Stimulated activated CD8-positive, alpha-beta memory T cell treated with anti-CD3 and anti-CD28 coated beads, Interleukin-4, amount 100 ng/mL, for 1 hour (primary cell): ENCODE measurements around the gene EVI2A.
"Not testable (repeated sequence)": the region's sequence is repeated elsewhere in the genome, so short reads cannot be mapped to it uniquely, and the experiment has no call there.

Experiments
- DNase-seq, 2 donors: peaks; one replicate each; pipeline ENCODE4 v3.0.0-alpha.2; 2020; ENCODE audit warnings: low read depth in 2 of 2, low spot score in 1 of 2

EVI2A gene

DNA sequence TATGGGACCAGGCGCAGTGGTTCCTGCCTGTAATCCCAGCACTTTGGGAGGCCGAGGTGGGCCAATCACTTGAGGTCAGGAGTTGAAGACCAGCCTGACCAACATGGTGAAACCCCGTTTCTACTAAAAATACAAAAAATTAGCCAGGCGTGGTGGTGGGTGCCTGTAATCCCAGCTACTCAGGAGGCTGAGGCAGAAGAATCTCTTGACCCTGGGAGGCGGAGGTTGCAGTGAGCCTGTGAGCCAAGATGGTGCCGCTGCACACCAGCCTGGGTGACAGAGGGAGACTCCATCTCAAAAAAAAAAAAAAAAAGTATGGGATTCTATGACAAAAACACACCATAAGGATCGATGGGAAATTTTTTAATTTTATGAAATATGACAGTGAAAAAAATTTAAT lies 9.2 kb downstream of the EVI2A start:
- DNase-seq: not testable (repeated sequence)

DNA sequence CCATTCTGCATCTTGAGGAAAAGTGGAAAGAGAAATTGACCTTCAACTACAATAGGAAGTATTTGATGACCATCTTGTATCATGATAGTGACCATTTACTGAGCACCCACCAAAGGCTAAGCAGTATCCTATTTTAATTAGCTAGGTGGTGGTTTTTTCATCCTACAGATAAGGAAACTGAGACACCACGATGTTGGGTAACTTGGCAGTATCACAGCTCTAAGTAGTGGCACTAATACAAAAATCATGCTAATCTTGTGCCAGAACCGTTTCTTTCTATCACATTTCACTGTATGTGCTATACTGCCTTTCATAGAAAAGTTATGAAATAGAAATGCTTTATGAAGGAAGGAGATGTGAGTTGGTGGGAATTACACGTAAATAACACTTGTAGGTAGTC lies 9.9 kb downstream of the EVI2A start:
- DNase-seq: no peak

DNA sequence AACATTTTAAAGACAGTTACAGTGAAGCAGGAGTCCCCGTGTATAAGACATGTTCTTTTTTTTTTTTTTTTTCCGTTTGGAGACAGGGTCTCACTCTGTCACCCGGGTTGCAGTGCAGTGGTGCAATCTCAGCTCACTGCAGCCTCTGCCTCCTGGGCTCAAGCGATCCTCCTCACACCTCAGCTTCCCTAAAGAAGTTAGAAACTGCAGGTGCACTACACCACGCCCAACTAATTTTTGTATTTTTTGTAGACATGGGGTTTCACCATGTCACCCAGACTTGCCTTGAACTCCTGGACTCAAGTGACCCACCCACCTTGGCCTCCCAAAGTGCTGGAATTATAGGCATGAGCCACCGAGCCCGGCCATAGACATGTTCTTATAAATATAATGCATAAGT lies 10.5 kb downstream of the EVI2A start:
- no peak for DNase-seq

DNA sequence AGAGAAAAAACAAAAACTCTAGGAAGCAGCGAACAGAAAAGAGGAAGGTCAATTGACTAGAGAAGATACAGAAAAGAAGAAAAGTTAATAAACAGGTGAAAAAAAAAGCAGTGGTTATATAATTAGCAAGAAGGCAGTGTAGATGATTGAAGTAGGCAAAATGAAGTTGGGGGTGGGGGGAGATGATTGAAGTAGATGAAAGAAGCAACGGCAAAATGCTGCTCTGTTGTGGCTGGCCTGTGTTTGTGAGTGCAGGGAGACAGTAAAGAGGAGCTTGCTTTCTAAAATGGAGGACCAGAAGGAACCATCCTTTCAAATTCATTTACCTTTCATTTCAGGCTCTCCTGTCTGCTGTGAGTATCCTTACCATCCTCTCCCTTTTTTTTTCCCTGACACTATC lies 11.2 kb downstream of the EVI2A start:
- peak in 1 of 2 donors; percentile 21 for DNase-seq

DNA sequence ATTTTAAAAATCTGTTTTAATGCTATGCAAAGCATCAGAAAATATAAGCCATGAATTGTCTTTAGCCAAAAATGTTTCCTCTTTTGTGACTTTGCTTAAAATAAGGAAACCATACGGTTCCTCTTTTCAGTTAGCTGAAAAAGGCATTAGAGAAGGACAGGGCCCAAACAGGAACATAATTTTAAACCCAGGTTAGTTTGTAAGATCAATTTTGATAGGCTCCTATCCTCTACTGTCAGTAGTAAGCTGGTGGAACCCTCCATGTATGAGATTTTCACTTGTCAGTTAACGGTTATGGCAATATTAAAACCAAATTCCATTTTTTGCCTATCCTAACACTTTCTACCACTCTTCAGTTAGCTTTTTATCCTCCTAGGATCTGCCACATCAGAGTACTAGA lies 11.9 kb downstream of the EVI2A start:
- DNase-seq: no peak

DNA sequence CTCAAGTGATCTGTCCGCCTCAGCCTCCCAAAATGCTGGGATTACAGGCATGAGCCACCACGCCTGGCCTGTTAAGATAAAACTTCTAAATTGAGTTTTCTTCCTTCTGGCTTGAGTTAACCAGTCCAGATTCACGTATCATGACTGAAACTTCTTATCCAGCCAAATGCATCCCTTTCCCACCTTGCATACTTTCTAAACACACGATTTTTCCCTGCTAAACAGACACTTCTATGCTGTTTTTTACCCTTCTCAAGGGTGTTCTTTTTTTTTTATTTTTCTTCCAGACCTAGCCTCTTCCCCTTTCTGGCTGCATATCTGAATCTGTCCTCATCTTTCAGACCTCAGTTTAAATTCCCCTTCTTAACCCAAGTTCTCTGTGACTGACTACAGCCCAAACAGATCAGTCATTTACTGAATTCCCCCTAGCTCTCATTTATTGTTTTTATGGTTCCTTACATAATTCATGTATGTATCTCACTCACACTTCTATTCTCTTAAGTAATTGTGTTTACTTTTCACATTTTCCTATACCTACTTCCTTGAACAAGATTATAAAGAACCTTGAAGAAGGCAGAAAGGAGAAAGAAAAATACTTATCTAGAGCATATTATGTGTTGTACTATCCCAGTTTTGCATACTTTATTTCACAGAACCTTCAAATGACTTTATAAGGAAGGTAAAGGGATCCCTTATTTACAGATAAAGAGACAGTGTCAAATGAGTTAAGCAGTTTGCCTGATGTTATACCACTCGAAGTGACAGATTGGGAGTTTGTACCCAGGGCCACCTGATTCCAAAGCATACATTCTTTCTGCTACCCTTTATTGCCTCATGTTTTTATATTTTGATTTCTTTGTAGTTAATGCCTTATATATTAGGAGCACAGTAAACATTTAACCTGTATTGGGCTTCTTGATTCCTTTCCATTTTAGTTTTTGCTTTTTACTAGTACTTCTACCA lies 12.8 kb downstream of the EVI2A start:
- DNase-seq: no peak

DNA sequence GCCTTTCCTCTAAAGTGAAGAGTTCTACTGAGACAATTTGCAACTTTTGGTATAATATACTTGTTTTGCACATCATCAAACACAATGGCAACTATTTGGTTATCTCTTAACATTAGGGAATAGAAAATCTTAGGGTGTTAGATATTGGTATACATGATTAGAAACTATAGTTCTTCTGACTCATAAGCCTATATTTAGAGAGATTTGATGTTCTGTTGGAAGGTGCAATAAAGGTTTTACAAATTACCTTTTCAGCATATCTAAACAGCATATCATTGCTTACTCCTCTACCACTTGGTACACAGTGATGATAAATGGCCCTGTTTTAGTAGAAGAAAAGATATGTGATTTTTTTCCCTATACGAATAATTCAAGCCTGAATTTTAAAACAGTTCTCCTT lies 13.8 kb downstream of the EVI2A start:
- no peak for DNase-seq

DNA sequence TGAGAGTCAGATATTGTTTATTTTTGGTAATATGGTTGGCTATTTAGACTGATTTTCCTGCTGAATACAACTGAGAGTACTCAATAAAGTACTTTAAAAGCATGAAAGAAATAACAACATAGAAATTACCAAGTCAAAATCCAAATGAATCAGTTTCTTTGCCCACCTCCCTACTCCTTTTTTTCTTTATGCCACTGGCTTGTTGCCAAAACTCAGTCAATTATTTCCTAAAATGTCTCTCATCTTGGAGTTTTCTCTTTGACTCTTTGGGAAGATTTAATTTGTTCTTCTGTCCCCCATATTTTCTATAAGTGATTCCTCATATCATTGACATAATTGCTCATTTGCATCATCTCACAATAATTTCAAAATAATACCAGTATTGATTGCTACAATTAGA lies 21.8 kb downstream of the EVI2A start:
- no peak for DNase-seq

DNA sequence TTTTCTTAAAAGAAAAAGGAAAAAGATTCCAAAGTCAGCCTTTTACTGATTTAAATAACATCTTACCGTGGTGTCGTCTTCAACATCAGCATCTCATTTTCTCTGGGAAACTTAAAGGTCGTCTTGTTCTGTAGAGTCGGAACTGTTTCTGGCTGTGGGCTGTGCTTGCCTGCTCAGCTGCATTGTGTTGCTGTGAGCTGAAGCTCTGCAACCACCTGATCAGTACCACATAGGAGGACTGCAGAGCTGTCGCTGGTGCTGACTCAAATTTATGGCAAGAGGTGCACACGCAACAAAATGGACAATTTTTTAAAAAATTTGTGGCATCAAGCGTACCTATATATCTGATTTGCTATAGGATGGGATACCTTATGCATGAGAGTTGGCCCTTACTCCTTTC lies 24.3 kb downstream of the EVI2A start, which contains the start of gene OMG:
TSS of gene OMG (minus strand) at position 150 of the 400 bp plus-strand sequence. CDS start 908 bp downstream, outside the sequence.
- DNase-seq: no peak

DNA sequence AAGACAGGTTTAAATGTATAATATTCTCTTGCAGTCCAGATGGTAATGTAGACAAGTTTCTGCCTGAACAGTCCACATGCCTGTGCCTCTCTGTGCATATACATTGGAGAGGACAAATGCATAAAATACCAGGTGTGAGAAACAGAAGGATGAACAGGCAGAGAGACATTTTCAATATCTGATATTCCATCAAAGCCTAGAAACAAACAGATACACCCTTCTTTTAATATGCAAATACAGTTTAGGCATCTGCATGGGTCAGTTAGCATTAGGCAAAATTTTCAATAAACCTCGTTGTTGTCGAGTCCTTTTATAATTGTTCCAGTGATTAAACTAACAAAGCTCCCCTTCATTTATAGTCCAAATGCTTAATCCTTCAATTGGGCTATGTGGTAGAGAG lies 25.3 kb downstream of the EVI2A start:
- no peak for DNase-seq

DNA sequence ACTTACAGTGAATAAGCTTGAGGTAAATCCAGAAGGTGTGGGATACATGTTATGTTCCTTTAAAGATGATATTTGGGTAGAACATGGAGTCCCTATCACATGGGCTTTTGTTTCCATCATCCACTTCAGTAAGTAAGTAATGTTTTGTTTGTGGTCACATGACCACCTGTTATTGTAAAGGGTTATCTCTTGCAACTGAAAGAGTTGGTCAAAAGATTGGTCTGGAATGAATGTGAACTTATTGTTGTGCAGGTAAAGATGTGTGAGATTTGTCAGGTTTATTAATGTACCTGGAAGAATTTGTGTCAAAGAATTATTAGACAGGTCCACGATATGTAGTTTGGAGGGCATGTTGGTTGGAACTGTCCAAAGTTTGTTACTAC lies 25.9 kb downstream of the EVI2A start:
- DNase-seq: no peak

DNA sequence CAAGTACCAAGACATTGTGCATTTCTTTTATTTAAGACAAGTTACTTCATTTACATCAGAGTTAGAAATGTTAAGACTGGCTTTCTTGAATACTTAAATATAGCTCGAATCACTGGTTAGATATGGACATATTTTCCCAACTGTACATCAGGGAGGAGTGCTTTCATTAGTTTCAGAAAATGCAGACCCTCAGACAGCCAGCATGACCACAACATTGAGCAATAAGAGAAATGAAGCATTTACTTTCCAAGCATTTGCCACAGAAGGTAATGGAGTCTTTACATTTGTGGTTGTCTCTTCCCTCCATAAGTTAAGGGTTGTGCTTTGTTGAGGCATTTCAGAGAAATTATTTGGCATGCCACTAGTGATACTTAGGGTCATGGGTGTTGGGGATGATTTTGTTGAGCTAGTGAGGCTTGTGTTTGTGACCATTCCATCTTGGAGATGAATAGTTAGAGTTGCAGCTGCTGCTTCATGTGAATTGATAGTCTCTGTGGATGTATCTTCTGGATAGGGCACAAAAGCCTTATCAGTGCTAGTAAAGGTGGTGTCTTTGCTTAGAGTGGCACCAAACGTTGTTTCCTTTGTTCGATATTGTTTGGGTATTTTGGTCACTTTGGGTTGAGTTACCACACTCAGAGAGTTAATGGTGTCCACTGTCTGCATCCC lies 26.5 kb downstream of the EVI2A start:
- DNase-seq: no peak

DNA sequence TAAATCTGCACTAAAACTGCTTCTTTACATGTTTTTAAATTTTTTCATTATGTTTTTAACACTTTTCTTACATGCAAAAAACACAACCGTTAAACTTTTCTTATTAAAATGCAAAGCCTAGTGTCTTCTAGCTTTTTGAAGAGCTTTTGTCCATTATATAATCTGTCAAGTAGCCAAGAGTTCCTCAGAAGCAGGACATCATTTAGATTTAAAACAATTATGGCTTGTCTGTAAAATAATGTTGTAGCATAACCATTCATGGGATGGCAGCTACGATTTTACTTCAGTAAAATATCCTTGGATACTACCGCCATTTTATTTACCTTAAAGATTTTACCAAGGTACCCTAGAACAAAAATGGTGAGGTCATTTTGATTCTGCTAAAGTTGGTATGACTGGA lies 27.2 kb downstream of the EVI2A start:
- no peak for DNase-seq

DNA sequence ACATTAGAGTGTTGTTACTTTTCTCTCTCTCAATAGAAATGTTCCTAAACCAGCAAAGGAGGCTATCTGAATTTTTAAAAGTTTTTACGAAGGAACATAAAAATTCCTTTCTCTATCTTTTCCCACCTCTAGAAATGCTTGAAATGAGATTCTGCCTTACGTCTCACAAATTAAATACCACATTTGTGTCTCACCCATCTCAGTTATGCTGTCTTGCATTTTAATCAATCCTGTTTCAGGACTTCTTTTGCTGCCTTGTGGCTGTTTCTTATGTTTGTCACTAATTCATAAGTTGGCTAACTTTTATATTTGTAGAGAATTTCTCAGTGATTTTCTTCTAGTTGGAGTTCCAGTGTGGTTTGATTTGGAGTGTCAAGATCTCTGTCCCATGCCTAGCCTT lies 27.8 kb downstream of the EVI2A start:
- no peak for DNase-seq

DNA sequence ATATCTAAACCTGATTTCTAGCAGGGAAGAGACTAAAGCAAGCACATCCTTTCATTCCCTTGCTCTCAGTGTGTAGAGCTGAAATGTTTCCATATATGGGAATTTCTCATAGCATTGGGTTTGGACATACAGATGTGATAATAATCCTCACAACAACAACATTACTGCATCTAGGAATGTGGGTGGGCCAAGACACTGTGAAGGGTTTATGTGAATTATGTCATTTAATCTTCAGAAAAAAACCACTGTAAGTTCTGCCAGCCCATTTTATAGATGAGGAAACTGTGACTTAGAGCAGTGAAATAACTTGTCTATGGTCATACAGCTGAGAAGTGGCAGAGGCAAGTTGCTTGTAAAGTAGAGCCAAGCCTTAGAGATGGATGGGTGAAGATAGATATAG lies 29.6 kb downstream of the EVI2A start:
- no peak for DNase-seq

DNA sequence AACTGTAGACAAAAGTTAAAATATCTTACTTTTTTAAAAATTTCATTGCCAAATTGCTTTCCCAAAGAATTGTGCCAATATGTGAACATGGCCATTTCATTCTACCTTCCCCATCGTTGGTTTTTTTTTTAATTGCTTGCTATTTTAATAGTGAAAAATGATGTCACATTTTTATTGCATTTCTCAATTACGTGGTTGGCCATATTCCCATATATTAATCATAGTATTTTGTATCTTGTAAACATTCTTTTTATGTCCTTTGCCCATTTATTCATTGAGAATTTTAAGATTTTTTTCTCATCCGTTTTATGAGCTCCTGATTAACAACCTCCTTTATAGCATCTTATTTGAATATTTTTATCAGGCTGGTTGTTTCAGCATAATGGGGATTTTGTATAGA lies 31.6 kb downstream of the EVI2A start:
- no peak for DNase-seq

DNA sequence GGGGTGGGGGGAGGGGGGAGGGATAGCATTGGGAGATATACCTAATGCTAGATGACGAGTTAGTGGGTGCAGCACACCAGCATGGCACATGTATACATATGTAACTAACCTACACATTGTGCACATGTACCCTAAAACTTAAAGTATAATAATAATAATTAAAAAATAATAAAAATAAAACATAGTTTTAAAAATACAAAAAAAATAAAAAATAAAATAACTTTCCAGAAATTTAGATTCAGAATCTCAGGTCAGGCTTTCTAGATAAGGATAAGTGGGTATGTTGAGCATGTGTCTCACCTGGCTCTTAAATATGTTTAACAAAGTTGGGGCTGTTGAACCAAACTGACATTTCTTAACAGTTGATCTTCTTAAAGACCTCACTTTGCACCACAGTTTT lies 33.5 kb downstream of the EVI2A start:
- not testable (repeated sequence) for DNase-seq

DNA sequence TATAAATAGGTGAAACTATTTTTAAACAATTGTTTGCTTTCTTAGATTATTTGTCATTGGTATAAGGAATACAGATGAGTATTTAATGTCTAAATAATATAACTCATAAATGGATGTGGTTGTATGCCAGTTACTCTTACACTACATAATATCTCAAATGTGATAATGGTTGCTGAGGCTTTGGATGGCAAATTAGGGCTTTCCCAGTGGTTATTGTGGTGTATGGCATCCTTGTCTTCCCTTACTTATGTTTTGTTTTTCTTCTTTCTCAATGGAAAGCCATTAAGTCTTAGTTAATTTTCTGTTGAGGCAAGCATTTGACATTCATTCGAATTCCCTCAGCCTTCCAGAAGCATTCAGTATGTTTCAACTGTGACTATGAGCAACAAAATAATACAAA lies 34.8 kb downstream of the EVI2A start:
- no peak for DNase-seq

DNA sequence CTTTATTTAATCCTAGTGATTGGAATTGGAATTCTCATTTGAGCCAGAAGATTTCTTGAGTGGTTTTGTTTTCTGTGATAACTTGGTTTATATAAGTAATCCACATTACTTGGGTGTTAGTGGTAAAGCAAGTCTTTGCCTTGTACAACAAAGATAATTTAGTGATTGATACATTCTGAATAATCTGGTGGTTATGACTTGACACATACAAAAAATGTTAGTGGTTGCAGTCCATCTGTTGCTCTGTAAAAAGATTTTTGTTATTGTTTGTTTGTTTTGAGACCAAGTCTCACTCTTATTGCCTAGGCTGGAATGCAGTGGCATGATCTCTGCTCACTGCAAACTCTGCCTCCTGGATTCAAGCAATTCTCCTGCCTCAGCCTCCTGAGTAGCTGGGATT lies 37.6 kb downstream of the EVI2A start:
- no peak for DNase-seq

DNA sequence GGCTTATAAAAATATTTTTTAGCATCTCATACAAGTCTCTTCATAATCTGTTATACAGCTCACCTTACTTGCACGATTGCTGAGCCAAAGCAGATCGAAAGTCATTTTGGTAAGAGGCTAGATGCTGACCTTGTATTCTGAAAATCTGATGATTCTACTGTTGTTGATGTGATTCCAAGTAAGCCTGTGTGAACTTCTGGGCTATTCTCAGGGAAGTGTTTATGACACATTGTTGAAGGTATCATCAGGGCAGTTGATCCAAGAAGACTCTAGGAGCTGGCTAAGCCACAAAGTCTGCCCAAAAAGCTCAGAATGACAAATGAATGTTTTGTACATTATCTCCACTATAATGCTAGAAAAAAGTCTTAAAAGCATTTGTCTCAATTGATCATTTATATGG lies 40.4 kb downstream of the EVI2A start:
- no peak for DNase-seq

DNA sequence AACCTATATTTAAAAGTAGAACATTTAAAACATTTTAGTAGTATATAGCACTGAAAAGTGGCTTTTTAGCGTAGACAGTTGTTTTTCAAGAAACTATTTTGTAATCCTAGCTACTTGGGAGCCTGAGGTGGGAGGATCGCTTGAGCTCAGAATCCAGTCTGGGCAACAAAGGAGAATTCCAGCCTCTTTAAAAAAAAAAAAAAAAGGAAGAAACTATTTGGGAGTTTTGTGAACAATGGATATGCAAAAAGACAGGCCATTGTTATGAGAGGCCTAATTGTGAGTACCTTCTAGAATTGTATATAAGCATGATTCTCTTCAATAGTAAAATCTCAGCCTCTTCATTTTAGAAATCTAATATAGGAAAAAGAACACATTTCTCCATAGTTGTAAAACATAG lies 42.0 kb downstream of the EVI2A start:
- DNase-seq: no peak

DNA sequence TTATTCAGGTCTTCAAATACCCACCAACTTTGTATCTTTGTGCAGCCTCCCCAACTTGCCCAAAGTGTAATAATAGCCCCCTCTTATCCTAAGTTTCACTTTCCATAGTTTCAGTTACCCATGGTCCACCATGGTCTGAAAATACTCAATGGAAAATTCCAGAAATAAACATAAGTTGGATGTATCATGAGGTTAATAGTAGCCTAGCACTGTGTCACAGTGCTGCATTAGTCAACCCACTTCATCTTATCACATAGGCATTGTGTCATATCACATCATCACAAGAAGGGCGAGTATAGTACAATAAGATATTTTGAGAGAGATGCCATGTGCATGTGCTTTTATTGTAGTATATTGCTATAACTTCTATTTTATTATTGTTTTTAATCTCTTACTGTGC lies 46.3 kb downstream of the EVI2A start:
- DNase-seq: no peak

DNA sequence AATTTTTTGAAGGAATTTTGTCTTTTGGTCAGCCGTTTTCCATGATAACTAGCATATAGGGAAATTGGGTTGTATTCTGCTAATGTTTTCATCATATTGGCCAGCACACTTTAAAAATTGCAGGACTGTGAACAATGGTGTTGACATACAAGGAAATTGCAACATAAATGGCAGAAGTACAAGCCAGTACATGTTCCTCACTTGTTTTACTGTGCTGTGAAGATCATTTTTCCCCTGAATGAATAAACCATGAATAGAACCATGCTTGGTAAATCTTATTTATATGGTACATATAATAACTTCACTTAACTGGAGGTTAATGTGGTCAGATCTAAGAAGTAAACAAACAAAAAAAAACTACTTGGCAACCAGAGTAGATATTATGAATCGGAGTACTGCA lies 47.2 kb downstream of the EVI2A start:
- DNase-seq: no peak
